Epithelial cell of esophagus (primary cell): ENCODE data around the gene ADAM33.

ENCODE experiments used
- DNase-seq: peaks from one replicate; pipeline ENCODE4 v3.0.0; 2010; ENCODE audit warnings: low read depth
- H3K4me3 ChIP-seq: 2 replicates; pipeline ENCODE4 v1.5.1; 2011; ENCODE audit warnings: mild to moderate bottlenecking, low read length, control low read depth
- CTCF ChIP-seq: IDR thresholded peaks from 2 replicates; pipeline ENCODE4 v1.5.1; 2011; ENCODE audit warnings: low read depth, mild to moderate bottlenecking, low read length, control low read depth, inconsistent platforms; ENCODE audit not compliant: insufficient read depth; ENCODE audit errors: missing control alignments

Gene ADAM33

GRCh38 chr20:3673221-3674070, 8.4 kb downstream of the ADAM33 start:
- no peak for TF ChIP-seq CTCF
- no peak for DNase-seq
- H3K4me3 ChIP-seq = no peak overlapping the region

- no peak overlapping the region for H3K4me3 ChIP-seq
- no peak for TF ChIP-seq CTCF
- DNase-seq = no peak
Observed at GRCh38 chr20:3672547-3673171, 9.2 kb downstream of the ADAM33 start.

GRCh38 chr20:3671986-3672546, 9.7 kb downstream of the ADAM33 start:
- H3K4me3 ChIP-seq = no peak overlapping the region
- no peak for TF ChIP-seq CTCF
- DNase-seq = no peak

- H3K4me3 ChIP-seq = no peak overlapping the region
- TF ChIP-seq CTCF = no peak
Observed at GRCh38 chr20:3670945-3671344, 10.9 kb downstream of the ADAM33 start.

GRCh38 chr20:3670511-3670910, 11.3 kb downstream of the ADAM33 start:
- no peak for DNase-seq
- no peak overlapping the region for H3K4me3 ChIP-seq
- no peak for TF ChIP-seq CTCF

More at GRCh38 chr20:3670945-3671344, 10.9 kb downstream of the ADAM33 start:
- no peak for DNase-seq

GRCh38 chr20:3669710-3670367, 12.0 kb downstream of the ADAM33 start:
- TF ChIP-seq CTCF = no peak
- DNase-seq = no peak
- no peak overlapping the region for H3K4me3 ChIP-seq
